GM12864 (cell line): ENCODE measurements around the gene IDE.

Experiments
- DNase-seq: peaks from one replicate; pipeline ENCODE4 v3.0.0-alpha.2; 2011; ENCODE audit warnings: low read depth
- H3K4me3 ChIP-seq: 2 replicates; pipeline ENCODE4 v1.5.1; 2011; ENCODE audit warnings: mild to moderate bottlenecking, low read depth, low read length, control low read depth
- CTCF ChIP-seq: IDR thresholded peaks from 2 replicates; pipeline ENCODE4 v1.5.1; 2011; ENCODE audit warnings: low read depth, mild to moderate bottlenecking, moderate library complexity, low read length, control low read depth, inconsistent platforms; ENCODE audit errors: missing control alignments

Gene IDE

GRCh38 chr10:92527716-92528115 lies 46.2 kb downstream of the IDE start:
- DNase-seq = no peak
- H3K4me3 ChIP-seq = no peak overlapping the region
- no peak for TF ChIP-seq CTCF

GRCh38 chr10:92523639-92524038 lies 50.3 kb downstream of the IDE start:
- no peak overlapping the region for H3K4me3 ChIP-seq
- TF ChIP-seq CTCF = no peak
- DNase-seq = no peak

GRCh38 chr10:92517034-92517655 lies 56.7 kb downstream of the IDE start:
- peak; percentile 53 for DNase-seq
- H3K4me3 ChIP-seq = no peak overlapping the region
- peak; percentile 73 for TF ChIP-seq CTCF

GRCh38 chr10:92508866-92509265 lies 65.0 kb downstream of the IDE start:
- H3K4me3 ChIP-seq = no peak overlapping the region
- no peak for TF ChIP-seq CTCF
- no peak for DNase-seq

- TF ChIP-seq CTCF = no peak
- no peak overlapping the region for H3K4me3 ChIP-seq
- no peak for DNase-seq
Measured at GRCh38 chr10:92506336-92506735, 67.6 kb downstream of the IDE start.

- no peak overlapping the region for H3K4me3 ChIP-seq
- no peak for TF ChIP-seq CTCF
- no peak for DNase-seq
Measured at GRCh38 chr10:92505044-92505443, 68.8 kb downstream of the IDE start.

GRCh38 chr10:92502296-92502808 lies 71.5 kb downstream of the IDE start:
- no peak overlapping the region for H3K4me3 ChIP-seq
- TF ChIP-seq CTCF = no peak
- DNase-seq = no peak
